ENCODE measurements around the gene CALML6.

Gene CALML6

DNA sequence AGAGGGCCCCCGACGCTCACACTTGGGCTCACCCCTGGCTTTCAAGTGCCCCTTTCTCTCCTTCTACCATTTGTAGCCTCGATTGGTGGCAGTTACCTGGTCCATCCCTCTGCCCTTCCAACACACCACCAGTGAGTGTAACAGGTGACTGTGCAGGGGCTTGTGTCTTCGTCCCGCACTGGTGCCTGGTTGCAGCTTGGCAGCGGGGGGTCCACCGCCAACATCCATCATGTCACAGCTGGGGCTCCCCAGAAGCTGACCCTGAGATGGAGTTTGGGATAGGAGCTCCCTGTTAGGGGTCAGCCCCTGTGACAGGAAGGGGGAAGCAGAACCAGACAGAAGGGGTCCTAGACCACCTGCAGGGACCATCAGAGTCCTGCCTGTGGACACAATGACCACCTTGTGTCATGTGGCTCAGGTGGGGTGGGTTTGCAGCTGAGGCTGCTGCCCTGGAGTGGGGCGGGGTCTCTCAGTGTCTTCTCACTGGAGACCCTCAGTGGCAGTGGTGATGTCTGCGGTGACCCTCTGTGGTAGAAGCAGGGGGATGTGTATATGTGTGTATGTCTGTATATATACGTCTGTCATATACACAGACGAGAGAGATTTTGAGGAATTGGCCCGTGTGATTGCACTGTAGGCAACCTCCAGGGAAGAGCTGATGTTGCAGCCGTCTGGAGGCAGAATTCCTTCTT, 3.6 kb upstream of the CALML6 start:
- DNase-seq, result no peak

DNA sequence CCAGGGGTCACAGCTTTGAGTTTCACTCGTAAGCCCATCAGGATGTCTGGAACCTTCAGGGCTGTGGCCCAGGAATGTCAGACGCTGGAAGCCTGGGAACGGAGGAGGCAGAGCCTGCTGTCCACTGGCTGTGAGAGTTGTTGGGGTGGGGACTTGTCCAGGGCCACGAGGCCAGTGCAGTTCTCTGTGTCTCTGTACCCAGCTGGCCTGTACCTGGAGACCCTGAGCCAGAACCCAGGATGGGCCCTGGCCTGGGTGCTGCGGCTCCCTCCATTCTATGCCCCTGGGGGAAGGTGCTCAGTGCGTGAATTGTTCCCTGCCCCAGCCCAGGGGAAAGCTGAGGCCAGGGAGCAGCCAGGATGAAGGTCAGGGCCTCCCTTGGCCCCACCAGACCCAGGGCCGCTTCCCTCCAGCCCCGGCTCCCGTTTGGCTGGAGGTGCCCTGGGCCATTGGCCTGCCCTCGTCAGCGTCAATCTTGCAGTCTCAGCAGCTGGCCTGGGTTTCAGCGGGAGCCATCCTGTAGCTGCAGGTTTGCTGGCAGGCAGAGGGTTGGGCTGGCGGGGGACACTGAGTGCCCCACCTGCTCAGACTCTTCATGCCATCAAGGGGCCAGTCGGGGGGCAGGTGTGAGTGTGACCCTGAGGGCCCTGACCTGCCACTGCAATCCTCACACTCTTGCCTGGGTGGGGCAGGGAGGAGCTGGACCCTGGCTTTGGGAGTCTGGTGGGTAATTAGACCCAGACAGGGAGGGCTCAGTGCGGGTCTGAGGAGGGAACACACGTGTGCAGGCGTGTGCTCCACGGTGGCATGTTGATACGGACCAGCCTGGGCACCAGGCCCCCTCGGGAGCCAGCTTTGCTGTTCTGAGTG, 724 bp upstream of the CALML6 start:
- no peak for DNase-seq

DNA sequence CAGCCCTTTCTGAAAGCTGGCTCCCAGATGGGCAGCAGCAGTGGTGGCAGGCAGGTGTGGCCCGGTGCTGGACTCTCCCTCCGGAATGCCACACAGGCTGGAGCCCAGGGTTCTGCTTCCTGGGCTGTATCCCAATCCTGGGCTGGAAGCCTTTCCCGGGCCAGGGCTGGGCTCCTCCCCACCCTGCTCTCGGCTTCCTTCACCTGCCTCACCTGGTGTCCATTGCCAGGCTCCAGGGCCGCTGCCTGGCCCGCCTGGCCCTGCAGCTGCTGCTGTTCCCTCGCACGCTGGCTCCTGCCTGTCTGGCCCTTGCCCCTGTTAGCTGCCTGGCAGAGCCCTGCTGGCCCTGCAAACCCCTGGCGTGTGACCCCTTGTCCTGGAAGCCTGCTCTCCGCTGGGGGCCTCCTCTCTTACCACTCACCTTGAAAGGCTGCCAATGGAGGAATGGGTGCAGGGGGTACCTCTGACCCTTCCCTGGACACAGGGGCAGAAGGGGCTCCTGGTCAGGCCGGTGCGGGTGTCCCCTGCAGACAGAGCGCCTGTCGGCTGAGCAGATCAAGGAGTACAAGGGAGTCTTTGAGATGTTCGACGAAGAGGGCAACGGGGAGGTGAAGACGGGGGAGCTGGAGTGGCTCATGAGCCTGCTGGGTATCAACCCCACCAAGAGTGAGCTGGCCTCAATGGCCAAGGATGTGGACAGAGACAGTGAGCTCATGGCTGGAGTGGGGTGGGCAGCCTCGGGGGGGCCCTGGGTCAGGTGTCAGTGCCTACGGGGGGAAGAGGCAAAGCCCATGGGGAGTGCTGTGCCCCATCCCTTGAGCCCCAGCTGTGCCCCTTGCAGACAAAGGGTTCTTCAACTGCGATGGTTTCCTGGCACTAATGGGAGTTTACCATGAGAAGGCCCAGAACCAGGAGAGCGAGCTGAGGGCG, 1.1 kb downstream of the CALML6 start:
- no peak for DNase-seq

DNA sequence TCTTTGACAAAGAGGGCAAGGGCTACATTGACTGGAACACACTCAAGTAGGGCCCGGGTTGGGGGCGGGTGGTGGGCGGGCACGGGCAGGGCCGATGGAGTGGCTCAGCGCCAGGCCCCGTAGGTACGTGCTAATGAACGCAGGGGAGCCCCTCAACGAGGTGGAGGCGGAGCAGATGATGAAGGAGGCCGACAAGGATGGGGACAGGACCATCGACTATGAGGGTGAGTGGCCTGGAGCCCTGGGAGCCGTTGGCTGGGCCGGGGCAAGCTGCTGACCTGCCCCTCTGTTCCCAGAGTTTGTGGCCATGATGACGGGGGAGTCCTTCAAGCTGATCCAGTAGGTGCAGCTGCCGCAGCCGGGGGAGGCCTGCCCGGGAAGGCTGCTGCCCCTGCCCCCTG, 1.8 kb downstream of the CALML6 start:
- DNase-seq, result no peak

DNA sequence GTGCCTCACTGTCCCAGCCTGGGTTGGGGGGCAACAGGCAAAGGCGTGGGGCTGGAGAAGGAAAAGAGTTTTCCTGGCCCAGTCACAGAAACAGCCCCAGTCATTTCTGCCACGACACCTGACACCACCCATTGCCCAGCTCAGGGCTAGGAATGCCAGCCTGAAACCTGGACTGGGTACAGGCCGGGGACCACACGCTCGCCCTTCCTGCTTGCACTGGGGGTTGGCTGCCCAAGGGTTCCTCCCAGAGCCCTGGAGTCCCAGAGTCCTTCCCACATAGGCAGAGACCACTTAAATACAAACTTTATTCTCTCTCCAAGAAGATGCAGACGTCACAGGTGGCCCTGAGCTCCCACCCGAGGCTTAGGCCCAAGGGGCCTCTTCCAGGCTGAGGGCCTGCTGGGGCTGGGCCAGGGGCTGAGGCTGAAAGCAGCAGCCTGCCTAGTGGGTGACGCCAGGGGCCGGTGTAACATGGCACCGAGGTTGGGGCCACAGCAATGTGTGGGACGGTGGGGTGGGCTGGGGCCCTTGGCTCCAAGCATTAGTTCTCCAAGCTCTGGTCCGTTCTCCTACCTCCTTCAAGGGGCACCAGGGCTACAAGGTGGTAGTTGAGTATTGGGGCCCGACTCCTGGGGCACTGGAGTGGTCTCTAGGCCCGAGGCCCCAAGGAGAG, 2.4 kb downstream of the CALML6 start:
- DNase-seq, result no peak

DNA sequence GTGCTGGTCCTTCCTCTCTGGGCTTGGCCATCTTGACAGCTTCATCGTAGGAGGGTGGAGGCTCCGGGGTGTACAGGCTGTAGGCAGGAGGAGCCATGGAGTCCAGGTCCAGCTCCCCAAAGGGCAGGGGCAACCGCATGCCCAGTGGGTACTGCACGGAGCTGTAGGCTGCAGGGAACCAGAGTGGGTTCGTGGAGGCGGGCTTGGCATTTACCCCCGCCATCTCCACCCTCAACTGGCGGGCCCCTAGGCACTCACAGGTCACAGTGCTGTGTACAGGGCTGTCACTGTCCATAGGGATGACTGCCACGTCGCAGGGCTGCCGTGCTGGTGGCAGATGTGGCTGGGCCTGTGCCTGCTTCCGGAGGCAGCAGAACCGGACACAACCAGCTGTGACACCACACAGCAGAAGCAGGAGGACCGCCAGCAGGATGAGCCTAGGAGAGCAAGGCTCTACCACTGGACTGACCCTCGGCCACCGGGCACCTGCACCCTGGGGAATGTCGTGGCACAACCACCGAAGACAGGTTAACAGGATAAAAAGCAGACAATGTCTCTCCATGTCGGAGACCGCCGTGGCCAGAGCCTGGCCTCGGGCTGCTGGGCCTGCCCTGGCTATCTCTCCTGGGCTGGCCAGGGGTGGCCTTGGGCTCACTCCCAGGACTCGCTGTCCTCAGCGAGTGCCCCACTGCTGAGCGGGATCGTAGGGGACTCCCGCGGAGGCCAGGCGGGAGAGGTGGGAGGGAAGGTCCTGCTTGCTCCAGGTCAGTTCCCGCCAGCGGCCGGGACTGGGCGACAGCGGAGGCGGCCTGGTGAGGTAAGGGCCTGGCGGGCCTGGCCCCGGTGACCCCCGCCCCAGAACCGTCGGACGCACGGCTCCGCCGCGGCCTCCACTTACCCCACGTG, 3.2 kb downstream of the CALML6 start:
- DNase-seq, result peak in 3 of 4 experiments; percentile 14 to 50 (median 14)

DNA sequence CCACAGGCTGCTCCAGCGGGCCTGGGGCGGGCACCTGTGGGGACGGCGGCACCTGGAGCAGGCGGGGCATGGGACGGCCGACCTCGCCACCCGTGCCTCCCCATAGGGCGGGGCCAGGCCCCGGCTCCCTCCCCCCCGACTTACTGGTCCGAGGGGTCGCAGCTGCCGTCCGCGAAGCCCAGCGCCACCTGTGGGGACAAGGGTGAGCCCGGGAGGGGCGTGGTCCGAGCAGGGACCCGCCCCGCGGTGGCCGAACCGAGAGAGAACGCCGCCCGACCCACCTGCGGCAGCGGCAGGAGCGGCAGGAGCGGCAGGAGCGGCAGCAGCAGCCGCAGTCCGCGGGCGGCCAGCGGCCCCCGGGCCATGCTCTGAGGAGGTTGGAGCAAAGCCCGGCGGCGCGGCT, 3.8 kb downstream of the CALML6 start, which contains the start of gene TMEM52:
TMEM52 (minus strand) TSS at position 379 of the 403 bp plus-strand sequence; CDS start at position 365, 14 bp downstream.
- no peak for DNase-seq

DNA sequence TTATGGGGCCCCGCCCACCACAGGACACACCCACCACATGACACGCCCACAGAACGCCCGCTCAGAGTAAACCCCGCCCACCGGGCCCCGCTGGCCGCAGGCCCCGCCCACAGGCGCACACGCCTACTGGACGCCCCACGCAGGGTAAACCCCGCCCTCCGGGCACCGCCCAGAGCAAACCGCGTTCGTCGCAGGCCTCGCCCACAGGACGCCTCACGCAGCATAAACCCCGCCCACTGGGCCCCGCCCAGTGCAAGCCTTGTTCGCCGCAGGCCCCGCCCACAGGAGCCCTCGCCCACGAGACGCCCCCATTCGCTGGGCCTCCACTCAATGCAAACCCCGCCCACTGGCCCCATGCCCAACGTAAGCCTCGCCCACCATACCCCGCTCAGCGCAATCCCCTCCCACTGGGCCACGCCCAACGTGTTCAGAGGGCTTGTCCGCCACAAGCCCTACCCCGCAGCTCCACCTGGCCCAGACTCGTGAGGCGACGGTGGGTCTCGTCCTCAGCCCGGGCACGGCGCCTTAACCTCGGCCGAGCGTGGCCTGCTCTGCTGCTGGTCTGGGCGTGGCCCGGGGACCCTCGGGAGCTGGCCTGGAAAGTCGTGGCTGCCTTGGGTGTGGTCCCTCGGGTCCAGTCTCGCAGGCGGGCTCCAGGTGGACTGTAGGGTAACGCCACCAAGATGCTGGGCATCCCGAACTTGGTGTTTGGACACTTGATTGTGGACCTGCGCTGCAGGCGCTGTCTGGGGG, 4.4 kb downstream of the CALML6 start:
- DNase-seq, result peak; percentile 98 to 99 (median 98)

DNA sequence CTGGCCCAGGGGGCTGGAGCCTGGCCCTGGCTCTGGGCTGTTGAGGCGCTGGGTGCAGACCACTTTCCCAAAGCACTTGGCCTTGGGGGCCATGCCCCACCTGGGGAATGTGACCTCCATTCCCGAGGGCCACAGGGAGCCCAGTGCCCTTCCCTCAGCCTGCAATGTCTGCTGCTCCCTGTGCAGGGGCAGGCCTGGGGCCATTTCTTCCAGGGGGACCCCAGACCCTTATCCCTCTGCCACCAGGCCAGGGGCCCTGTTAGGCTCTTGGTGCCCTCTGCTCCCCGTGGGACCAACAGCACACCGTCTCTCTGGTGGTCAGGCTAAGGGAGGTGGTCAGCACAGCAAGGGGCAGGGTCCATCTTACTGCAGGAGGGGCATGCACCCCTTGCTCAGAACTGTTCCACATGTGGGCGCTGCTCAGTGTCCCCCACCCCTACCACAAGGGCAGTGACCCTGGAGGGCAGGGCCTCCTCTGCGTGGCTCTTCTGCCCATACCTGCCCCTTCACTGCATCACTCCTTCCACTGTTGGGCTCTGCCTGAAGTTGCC, 5.1 kb downstream of the CALML6 start:
- DNase-seq, result no peak

DNA sequence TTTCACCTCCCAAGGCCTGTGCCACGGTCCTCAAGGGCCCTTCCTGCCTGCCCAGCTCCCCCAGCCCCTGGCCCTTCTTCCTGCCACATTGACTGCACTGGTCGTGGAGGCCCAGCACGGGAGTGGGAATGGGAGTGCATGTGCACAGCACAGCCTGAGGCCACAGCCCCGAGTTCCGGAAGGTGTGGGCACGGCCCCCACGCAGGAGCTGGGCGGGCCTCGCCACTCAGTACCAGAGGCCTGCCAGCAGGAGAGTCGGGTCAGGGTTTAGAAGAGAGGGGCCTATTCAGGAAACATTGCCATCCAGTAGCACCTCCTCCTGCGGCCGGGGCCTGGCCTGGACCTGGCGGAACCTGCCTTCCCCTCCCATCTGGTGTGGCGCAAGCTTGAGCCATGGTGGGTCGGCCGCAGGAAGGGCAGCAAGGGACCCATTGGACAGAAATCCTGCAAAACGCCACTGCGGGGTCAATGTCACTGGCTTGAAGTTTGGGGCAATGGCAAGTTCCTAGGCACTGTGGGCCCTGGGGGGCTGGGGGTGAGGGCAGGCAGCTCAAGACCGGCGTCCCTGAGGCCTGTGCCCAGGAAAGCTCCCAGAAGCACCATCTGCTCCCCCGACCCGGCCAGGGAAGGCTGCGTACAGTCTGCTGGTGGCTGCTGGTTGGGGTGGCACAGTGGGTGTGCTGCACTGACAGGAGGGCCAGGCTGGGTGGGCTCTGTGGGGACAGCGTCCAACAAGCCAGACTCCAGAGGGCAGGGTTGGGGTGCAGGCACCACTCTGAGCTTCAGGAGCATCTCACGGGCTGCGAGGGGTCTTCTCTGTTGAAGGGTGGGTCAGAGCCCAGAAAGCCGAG, 5.8 kb downstream of the CALML6 start:
- DNase-seq, result no peak

DNA sequence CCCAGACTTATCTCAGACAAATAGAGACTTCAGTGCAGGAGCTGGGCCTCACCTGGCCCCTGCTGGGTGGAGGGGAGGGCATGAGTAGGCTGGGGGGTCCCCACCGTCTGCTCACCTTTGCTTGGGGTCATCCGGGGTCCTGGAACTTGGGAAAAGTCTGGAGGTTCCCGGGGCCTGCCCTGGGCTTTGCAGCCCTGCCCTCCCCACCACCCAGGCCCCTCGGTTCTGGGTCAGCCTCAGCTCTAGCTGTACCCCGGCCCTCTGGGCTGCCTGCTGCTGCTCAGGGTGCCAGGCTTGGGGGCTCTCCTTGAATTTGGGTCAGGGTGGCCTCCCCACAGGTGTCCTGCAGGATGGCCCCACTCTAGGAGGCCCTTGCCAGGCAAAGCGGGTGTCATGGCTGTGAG, 6.4 kb downstream of the CALML6 start:
- no peak for DNase-seq

DNA sequence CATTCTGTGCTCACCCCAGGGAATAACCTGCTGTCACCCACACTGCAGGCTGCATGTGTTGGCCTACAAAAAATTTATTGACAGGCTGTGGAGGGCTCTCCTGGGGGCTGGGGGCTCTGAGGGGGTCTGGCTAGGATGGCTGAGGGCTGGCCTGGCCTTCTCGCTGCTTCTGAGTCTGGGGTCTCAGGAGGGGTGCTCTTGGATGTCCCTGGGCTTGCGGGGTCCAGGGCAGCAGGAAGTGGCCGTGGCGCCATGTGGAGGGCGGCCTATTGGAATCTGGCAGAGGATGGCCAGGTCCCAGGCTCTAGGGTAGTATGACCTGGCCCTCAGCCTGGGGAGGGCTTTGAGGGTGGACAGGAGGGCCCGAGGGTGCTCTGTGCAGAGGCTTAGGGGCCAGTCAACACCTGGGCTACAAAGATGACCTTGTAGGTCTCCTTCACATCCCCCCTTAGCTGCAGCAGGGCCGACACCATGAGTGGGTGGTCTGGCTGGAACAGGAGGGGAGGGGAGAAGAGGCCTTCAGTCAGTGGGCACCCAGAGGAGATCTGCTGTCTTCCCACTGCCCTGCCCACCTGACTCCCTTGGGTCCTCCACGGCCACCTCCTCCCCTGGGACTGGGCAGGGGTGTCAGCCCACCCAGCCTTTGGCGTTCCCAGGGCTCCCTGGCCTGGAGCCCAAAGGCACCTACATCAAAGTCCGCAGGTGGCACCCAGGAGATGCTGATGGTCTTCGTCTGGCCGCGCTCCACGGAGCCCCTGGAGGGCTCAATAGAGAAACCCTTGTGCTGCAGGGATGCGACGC, 7.0 kb downstream of the CALML6 start:
- DNase-seq, result no peak

DNA sequence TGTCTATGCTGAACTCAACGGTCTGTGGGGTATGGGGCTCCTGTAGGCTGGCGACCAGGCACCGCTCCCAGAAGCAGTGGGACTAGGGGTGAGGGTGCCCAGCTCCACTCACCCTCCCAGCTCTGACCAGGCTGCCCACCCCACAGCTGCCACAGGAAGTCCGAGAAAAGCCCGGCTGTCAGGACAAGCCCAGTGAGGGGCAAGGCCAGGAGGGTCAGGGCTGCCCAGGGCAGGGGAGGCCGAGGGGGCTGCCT, 7.6 kb downstream of the CALML6 start:
- no peak for DNase-seq

DNA sequence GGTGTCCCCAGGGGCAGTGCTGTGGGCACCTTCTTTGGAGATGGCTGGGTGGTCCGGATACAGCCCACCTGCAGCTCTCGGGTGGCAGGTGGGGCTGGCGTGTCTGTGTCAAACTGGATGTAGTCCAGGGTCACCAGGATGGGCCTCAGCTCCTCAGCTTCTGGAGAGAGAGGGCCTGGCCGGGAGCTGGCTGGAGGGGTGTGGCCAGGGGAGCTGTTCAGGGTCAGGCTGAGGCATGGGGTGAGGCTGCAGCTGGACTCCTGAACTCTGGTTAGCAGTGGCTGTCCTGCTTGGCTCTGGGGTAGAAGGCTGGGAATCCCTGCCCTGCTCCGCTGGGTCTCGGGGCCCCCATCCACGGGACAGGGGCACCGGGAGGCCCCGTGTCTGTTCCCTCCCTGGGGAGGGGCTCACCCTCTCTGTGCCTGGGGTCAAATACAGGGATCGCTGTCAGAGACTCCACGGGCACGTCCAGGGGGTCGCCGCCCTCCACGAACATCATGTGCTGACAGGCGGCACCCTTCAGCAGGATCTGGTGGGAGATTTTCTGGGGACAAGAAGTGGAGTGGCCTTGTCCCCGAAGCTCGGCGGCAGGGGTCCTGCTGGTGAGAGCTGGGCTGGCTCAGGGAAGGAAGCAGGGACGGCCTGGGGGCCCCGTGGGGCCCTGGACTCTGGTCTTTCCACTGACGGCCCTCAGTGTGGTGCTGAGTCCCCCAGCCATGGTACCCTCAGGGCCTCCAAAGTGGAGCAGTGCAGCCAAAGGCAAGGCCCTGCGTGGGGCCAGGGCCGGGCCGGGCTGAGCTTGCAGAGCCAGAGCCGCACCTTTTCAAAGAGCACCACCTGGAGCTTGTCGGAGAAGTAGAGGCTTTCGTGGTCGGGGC, 8.1 kb downstream of the CALML6 start:
- DNase-seq, result no peak

DNA sequence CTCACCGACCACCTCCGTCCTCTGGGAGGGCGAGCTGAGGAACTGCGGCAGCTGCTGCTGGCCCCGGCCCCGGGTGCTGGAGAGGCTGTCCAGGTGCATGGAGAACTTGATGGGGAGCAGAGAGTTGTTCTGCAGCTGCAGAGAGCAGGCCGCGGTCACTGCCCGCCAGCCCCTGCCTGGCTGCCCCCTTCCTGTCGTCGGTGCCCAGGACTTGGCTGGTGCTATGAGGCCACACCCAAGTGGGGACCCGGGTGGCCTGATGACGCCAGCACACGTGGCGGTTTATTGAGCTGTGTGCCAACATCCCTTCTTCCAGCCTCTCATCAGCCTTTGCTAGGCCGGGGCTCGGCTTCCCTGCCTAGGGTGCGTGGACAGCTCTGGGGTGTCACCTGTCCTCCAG, 9.3 kb downstream of the CALML6 start:
- DNase-seq, result no peak

DNA sequence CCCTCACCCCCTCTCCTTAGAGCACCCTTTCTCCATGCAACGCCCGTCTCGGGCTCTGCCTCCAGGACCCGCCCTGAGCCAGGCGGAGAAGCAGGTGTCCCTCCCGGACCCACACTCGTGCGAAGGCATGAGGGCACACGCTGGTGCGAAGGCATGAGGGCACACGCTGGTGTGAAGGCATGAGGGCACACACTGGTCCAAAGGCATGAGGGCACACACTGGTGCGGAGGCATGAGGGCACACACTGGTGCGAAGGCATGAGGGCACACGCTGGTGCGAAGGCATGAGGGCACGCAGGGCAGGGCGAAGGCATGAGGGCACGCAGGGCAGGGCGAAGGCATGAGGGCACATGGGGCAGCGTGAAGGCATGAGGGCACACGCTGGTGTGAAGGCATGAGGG, 9.8 kb downstream of the CALML6 start:
- no peak for DNase-seq

Measured in suppressor macrophage (primary cell).